Endodermal cell (in vitro differentiated cells): ENCODE measurements around the gene CHRM2. TPM values are rescaled to one million over a fixed set of nuclear protein-coding genes. Genes with fewer than 3 reads are reported as not detected.

Source experiments
- DNase-seq: peaks from one replicate; pipeline ENCODE4 v3.0.0-alpha.2; 2017
- H3K27ac ChIP-seq: 2 replicates; pipeline ENCODE4 v1.5.1; 2013; ENCODE audit warnings: mild to moderate bottlenecking, low read depth, low read length, moderate library complexity
- H3K27me3 ChIP-seq: 2 replicates; pipeline ENCODE4 v1.6.1; 2013; ENCODE audit warnings: mild to moderate bottlenecking, low read length, moderate library complexity; ENCODE audit not compliant: insufficient read depth, control insufficient read depth, poor library complexity, severe bottlenecking
- H3K36me3 ChIP-seq: 2 replicates; pipeline ENCODE4 v1.7.0; 2013; ENCODE audit warnings: mild to moderate bottlenecking, low read length, moderate library complexity; ENCODE audit not compliant: control insufficient read depth, insufficient read depth
- H3K4me1 ChIP-seq: one replicate; pipeline ENCODE4 v1.7.0; 2013; ENCODE audit warnings: low read length; ENCODE audit not compliant: control insufficient read depth, insufficient read depth
- H3K4me3 ChIP-seq: 2 replicates; pipeline ENCODE4 v1.5.1; 2013; ENCODE audit warnings: mild to moderate bottlenecking, low read length, moderate library complexity
- H3K9ac ChIP-seq: 2 replicates; pipeline ENCODE4 v1.6.1; 2013; ENCODE audit warnings: mild to moderate bottlenecking, low read length, moderate library complexity; ENCODE audit not compliant: poor library complexity, severe bottlenecking; ENCODE audit errors: extremely low read depth
- H3K9me3 ChIP-seq: 2 replicates; pipeline ENCODE4 v1.6.1; 2013; ENCODE audit warnings: mild to moderate bottlenecking, low read length, moderate library complexity; ENCODE audit not compliant: control insufficient read depth
- H3K27ac Mint-ChIP-seq: 2 replicates; pipeline ENCODE4 v1.8.0; 2020; ENCODE audit warnings: mixed read lengths
- H3K27me3 Mint-ChIP-seq: 2 replicates; pipeline ENCODE4 v1.8.0; 2021; ENCODE audit warnings: mild to moderate bottlenecking, mixed read lengths; ENCODE audit not compliant: insufficient read depth
- H3K36me3 Mint-ChIP-seq: 2 replicates; pipeline ENCODE4 v1.8.0; 2020; ENCODE audit warnings: low read depth, mixed read lengths
- H3K4me1 Mint-ChIP-seq: 2 replicates; pipeline ENCODE4 v1.8.0; 2020; ENCODE audit warnings: mixed read lengths
- H3K4me3 Mint-ChIP-seq: 2 replicates; pipeline ENCODE4 v1.8.0; 2020; ENCODE audit warnings: mild to moderate bottlenecking, moderate library complexity, mixed read lengths
- H3K9me3 Mint-ChIP-seq: 2 replicates; pipeline ENCODE4 v1.8.0; 2020; ENCODE audit warnings: mild to moderate bottlenecking, mixed read lengths
- CTCF ChIP-seq: fragments of 200-600 bp; sonication (generic); conservative IDR thresholded peaks from 2 replicates; pipeline ENCODE4 v1.5.0; 2021; ENCODE audit warnings: antibody characterized with exemption, mild to moderate bottlenecking
- WGBS, 2 experiments: methylation state at CpG; one replicate each; pipeline versions ENCODE4 v1.1.5 to v1.1.7; 2013; ENCODE audit warnings: missing lambda C conversion rate in 2 of 2, mixed read lengths in 1 of 2; ENCODE audit not compliant: insufficient coverage in 1 of 2, insufficient read length in 1 of 2; 5-methylcytosine and 5-hydroxymethylcytosine counted together
- total RNA-seq, 2 donors: library from RNA; stranded (reverse); fragmentation: NEBNext Ultra II Directional in 1 of 2; extraction: Animal tissue kit (Norgen Biotek cat#: 25700) in 1 of 2; gene quantifications; 2 replicates in 1 of 2; 3 replicates in 1 of 2; pipeline ENCODE4 v1.2.1, GENCODE V29; 2021

CHRM2 gene
- total RNA-seq, 2 donors from 2014 or later, result not detected

DNA sequence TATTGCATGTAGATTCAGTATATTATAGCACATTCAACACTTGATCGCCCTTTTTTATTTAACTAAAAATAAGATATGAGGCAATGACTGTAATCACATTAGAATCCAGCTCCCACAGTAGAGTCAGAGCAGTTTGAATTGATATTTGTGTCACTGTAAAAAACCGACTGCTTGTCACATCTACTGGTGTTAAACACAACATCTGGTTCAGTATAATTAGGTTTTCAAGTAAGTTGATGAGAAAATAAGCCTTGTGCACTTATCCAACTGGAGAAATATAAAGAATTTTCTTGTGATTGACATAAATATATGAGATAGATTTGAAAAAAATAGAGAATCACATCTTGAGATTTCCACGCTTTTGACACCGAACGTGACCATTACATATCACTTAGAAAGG, 69.0 kb downstream of the CHRM2 start:
- H3K27me3 ChIP-seq, result no peaks in the 10 kb centered on the region
- TF ChIP-seq CTCF, result no peak
- H3K9me3 ChIP-seq, result no peaks in the 10 kb centered on the region
- Mint-ChIP-seq H3K36me3 (no peaks in the 10 kb centered on the region), H3K4me3 (no peak overlapping the region), H3K9me3 (peaks cover 2% of the 10 kb centered on the region), H3K4me1 (no peaks in the 10 kb centered on the region), H3K27ac (no peak overlapping the region), H3K27me3 (no peaks in the 10 kb centered on the region)
- H3K9ac ChIP-seq, result no peak overlapping the region
- no peak for DNase-seq
- 92 to 100% methylated on average over 1 to 5 of the region's 5 CpGs for WGBS, 2 experiments
- H3K4me1 ChIP-seq, result no peaks in the 10 kb centered on the region
- no peaks in the 10 kb centered on the region for H3K36me3 ChIP-seq
- no peak overlapping the region for H3K27ac ChIP-seq
- H3K4me3 ChIP-seq, result no peak overlapping the region

DNA sequence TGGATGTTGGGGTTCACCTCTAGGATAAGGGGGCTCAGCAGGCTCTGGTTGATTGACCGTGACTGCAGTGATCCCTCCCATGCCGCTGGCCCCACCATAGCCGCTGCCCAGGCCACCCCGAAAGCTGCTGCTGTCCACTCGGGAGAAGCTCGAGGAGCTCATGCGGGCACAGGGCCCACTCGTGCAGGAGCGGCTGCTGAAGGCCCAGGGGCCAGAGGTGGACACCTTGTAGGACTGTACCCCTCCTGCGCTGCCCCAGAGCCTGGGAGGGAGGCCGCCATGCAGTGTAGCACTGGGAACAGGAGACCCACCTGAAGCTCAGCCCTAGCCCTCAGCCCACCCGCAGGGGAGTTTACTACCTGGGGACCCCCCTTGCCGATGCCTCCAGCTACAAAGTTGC, 70.0 kb downstream of the CHRM2 start:
- H3K4me3 ChIP-seq, result no peak overlapping the region
- no peak overlapping the region for H3K9ac ChIP-seq
- H3K4me1 Mint-ChIP-seq, result no peaks in the 10 kb centered on the region
- no peak overlapping the region for H3K27ac Mint-ChIP-seq
- H3K9me3 ChIP-seq, result no peaks in the 10 kb centered on the region
- 94 to 98% methylated on average over 8 to 13 of the region's 13 CpGs for WGBS, 2 experiments
- H3K4me1 ChIP-seq, result no peaks in the 10 kb centered on the region
- no peak for TF ChIP-seq CTCF
- DNase-seq, result no peak
- H3K36me3 Mint-ChIP-seq, result no peaks in the 10 kb centered on the region
- no peak overlapping the region for H3K4me3 Mint-ChIP-seq
- H3K27ac ChIP-seq, result no peak overlapping the region
- no peaks in the 10 kb centered on the region for H3K27me3 Mint-ChIP-seq
- peaks cover 2% of the 10 kb centered on the region for H3K9me3 Mint-ChIP-seq
- no peaks in the 10 kb centered on the region for H3K27me3 ChIP-seq
- no peaks in the 10 kb centered on the region for H3K36me3 ChIP-seq

- H3K4me1 Mint-ChIP-seq, result no peaks in the 10 kb centered on the region
- H3K27ac Mint-ChIP-seq, result no peak overlapping the region
- Histone ChIP-seq H3K36me3 (no peaks in the 10 kb centered on the region), H3K4me1 (no peaks in the 10 kb centered on the region), H3K9me3 (no peaks in the 10 kb centered on the region), H3K27ac (no peak overlapping the region), H3K4me3 (no peak overlapping the region), H3K27me3 (no peaks in the 10 kb centered on the region), H3K9ac (no peak overlapping the region)
- no peak for DNase-seq
- H3K36me3 Mint-ChIP-seq, result no peaks in the 10 kb centered on the region
- H3K27me3 Mint-ChIP-seq, result no peaks in the 10 kb centered on the region
- H3K9me3 Mint-ChIP-seq, result no peaks in the 10 kb centered on the region
- no peak for TF ChIP-seq CTCF
- 85 to 93% methylated on average over 4 of the region's 4 CpGs for WGBS, 2 experiments
- no peak overlapping the region for H3K4me3 Mint-ChIP-seq
Measured at GRCh38 chr7:136940122-136940521, 71.7 kb downstream of the CHRM2 start.
